ENCODE results near the gene WDR76. TPM values are rescaled to one million over a fixed set of nuclear protein-coding genes. Genes with fewer than 3 reads are reported as not detected.

The WDR76 gene
- total and polyA plus RNA-seq, 2 donors from 2014 or later: 0.73 to 4.8 TPM

DNA sequence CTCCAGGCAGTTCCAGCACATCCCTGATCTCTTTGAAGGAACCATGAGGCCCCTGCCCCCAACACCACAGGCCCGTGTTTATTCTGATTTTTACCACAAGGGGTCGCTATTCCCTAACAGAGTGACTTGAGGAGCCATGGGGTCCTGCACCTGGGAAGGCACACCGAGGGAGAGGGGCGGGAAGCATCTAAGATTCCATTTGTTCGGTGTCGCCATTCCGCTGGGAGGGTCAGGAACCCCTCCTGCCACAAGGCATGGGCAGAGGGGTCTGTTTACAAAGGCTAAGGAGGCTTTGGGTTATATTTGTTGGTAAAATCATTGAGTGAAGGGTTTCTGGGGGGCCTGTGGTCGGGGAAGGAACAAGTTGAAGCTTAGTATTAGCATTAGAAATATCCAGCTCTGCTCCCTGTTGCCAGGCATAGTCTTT is 77.1 kb downstream of the WDR76 start:
- Histone ChIP-seq H3K9ac (ENCODE audit: low read length in 3 of 3) (no peak overlapping the region), H3K4me1 (ENCODE audit: control insufficient read depth in 2 of 3, insufficient read depth in 2 of 3, low read depth in 1 of 3, low read length in 3 of 3) (no peaks in the 10 kb centered on the region), H3K4me3 (ENCODE audit: low read length in 3 of 3) (no peak overlapping the region), H3K27ac (ENCODE audit: low read depth in 2 of 2, low read length in 2 of 2) (no peak overlapping the region), H3K36me3 (ENCODE audit: control insufficient read depth in 2 of 3, insufficient read depth in 3 of 3, low read length in 3 of 3) (no peaks in the 10 kb centered on the region), H3K9me3 (ENCODE audit: control insufficient read depth in 2 of 3, insufficient read depth in 1 of 3, low read length in 3 of 3) (no peaks in the 10 kb centered on the region), H3K27me3 (ENCODE audit: control insufficient read depth, insufficient read depth, low read length) (no peaks in the 10 kb centered on the region)
- FAIRE-seq: no peak
- peak in 4 of 5 donors; percentile 78 to 85 (median 82) for DNase-seq
- intact Hi-C loops (cut with DNase I): no loop called here
- TF ChIP-seq, protein P1, sequence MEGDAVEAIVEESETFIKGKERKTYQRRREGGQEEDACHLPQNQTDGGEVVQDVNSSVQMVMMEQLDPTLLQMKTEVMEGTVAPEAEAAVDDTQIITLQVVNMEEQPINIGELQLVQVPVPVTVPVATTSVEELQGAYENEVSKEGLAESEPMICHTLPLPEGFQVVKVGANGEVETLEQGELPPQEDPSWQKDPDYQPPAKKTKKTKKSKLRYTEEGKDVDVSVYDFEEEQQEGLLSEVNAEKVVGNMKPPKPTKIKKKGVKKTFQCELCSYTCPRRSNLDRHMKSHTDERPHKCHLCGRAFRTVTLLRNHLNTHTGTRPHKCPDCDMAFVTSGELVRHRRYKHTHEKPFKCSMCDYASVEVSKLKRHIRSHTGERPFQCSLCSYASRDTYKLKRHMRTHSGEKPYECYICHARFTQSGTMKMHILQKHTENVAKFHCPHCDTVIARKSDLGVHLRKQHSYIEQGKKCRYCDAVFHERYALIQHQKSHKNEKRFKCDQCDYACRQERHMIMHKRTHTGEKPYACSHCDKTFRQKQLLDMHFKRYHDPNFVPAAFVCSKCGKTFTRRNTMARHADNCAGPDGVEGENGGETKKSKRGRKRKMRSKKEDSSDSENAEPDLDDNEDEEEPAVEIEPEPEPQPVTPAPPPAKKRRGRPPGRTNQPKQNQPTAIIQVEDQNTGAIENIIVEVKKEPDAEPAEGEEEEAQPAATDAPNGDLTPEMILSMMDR (IDR thresholded peaks at IDR 0.05; ENCODE audit: borderline replicate concordance, extremely low read depth, insufficient read depth): peak; percentile 83

- TF ChIP-seq, protein P1 (IDR thresholded peaks at IDR 0.05; ENCODE audit: borderline replicate concordance, extremely low read depth, insufficient read depth): no peak
- H3K9ac ChIP-seq (ENCODE audit: low read length in 3 of 3): no peak overlapping the region
- no peaks in the 10 kb centered on the region for H3K9me3 ChIP-seq (ENCODE audit: control insufficient read depth in 2 of 3, insufficient read depth in 1 of 3, low read length in 3 of 3)
- intact Hi-C loops (cut with DNase I): no loop called here
- no peaks in the 10 kb centered on the region for H3K4me1 ChIP-seq (ENCODE audit: control insufficient read depth in 2 of 3, insufficient read depth in 2 of 3, low read depth in 1 of 3, low read length in 3 of 3)
- FAIRE-seq (no peak), DNase-seq (no peak)
- no peak overlapping the region for H3K27ac ChIP-seq (ENCODE audit: low read depth in 2 of 2, low read length in 2 of 2)
- no peaks in the 10 kb centered on the region for H3K27me3 ChIP-seq (ENCODE audit: control insufficient read depth, insufficient read depth, low read length)
- no peaks in the 10 kb centered on the region for H3K36me3 ChIP-seq (ENCODE audit: control insufficient read depth in 2 of 3, insufficient read depth in 3 of 3, low read length in 3 of 3)
- no peak overlapping the region for H3K4me3 ChIP-seq (ENCODE audit: low read length in 3 of 3)
These were observed 79.0 kb downstream of the WDR76 start for GRCh38 chr15:43905755-43906154.

DNA sequence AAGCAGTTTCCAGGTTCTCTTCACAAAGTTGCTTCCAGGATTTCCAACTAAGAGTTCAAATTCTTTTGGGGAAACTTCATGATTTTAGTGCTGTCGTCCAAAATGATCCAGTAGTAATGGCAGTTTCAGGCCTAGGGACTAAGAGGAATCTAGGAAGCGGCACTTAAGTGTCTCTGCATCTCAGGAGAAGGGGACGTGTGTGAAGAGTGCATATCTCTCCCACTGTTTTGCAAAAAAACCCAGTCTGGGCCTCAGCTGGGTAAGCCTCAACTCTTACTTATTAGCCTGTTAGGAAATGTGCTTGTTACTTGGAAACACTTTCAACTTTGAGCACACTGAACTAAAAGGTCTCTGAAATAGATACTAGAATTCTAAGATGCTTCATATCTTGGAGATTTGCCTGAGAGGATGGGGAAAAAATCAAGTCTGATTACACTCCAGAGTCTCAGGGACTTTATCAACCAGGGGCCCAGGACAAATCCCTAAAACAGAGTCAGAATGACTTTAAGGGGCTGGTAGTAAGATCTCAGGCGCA is 81.8 kb downstream of the WDR76 start:
- DNase-seq (no peak), FAIRE-seq (no peak)
- intact Hi-C loops (cut with DNase I): no loop called here
- H3K4me3 ChIP-seq (ENCODE audit: low read length in 3 of 3): no peak overlapping the region
- H3K9me3 ChIP-seq (ENCODE audit: control insufficient read depth in 2 of 3, insufficient read depth in 1 of 3, low read length in 3 of 3): no peaks in the 10 kb centered on the region
- TF ChIP-seq, protein P1 (IDR thresholded peaks at IDR 0.05; ENCODE audit: borderline replicate concordance, extremely low read depth, insufficient read depth): no peak
- no peaks in the 10 kb centered on the region for H3K4me1 ChIP-seq (ENCODE audit: control insufficient read depth in 2 of 3, insufficient read depth in 2 of 3, low read depth in 1 of 3, low read length in 3 of 3)
- H3K36me3 ChIP-seq (ENCODE audit: control insufficient read depth in 2 of 3, insufficient read depth in 3 of 3, low read length in 3 of 3): no peaks in the 10 kb centered on the region
- no peak overlapping the region for H3K9ac ChIP-seq (ENCODE audit: low read length in 3 of 3)
- H3K27ac ChIP-seq (ENCODE audit: low read depth in 2 of 2, low read length in 2 of 2): no peak overlapping the region
- no peaks in the 10 kb centered on the region for H3K27me3 ChIP-seq (ENCODE audit: control insufficient read depth, insufficient read depth, low read length)
